Middle frontal gyrus (tissue), 1 donor: ENCODE results near the gene MRTFB.
"Not testable (repeated sequence)": the region's sequence is repeated elsewhere in the genome, so short reads cannot be mapped to it uniquely, and the experiment has no call there.

Source experiments
- DNase-seq: peaks from one replicate; pipeline ENCODE4 v3.0.0-alpha.2; 2015; ENCODE audit warnings: low spot score; ENCODE audit errors: extremely low spot score

The MRTFB gene

DNA sequence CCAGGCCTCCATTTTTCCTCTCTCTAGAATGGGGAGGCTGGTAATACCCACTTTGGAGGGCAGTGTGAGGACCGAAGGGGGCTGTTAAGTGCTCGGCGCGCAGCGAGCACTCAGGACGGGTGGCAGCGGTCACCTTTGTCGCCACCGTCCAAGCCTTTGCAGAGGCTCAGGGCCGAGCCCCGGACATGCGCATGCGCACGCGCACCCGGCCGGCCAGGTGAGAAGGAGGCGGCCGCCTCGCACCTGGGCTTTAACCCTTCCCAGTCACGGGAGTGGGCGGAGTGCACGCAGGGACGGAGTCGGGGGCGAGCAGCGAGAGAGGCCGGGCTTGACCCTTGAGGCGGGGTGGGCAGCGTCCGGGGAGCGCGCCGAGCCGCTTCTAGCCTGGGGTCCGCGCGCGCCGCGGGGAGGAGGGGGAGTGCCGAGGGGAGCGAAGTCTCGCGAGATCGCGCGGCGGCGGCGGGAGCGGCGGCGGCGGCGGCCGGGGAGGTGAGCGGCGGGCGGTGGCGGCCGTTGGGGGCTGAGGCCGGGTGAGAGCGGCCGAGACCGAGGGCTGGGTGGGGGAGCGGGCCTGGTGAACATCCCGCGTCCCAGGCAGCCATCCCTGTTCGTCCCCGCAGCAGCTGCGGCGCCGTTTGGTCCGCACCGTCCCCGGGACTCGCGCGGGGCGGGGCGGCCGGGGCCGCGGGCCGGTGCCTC, at the start of gene MRTFB:
TSS of gene MRTFB (plus strand) at position 443 of the 699 bp plus-strand sequence. CDS start 69,288 bp downstream, outside the sequence.
- DNase-seq, result no peak

- DNase-seq, result not testable (repeated sequence)
These were observed 47.6 kb upstream of the MRTFB start for GRCh38 chr16:14023526-14023925.

DNA sequence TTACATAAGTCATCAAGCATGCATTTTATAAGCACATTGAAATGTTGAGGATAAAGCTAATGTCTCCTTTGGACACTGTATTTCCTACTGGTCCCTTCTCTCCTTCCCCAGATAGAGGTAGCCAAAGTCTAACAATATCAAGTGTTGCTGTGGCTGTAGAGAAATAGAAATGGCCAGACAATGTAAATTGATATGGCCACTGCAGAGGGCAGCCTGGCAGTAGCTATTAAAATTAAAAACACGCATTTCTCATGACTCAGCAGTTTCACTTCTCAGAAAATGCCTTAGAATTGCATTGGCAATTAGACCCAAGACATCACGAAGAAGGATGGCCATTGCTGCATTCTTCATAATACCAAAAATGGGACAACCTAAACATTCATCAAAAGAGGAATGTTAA, 46.8 kb upstream of the MRTFB start:
- no peak for DNase-seq

- DNase-seq, result no peak
These were observed 44.4 kb upstream of the MRTFB start for GRCh38 chr16:14026572-14027285.

GRCh38 chr16:14028202-14028601, 42.9 kb upstream of the MRTFB start:
- no peak for DNase-seq

GRCh38 chr16:14029658-14030057, 41.5 kb upstream of the MRTFB start:
- no peak for DNase-seq

DNA sequence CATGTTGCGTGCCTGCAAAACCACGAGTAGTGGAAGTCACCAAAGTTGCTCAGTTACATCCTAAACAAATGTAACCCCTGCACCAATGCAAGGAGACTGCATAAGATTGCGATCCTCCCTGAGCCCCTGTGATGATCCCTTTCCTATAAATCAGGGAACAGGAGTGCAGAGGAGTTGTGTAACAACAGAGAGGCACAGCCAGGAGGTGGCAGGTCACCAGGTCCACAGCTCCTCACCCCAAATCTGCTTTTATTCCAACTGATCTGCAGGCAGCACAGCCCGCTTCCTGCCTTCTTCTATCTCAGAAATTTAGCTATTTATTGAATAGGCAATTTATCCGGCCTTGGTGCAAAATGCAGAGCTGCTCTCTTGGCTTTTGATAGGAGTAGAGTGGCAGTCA, 36.0 kb upstream of the MRTFB start:
- no peak for DNase-seq

DNA sequence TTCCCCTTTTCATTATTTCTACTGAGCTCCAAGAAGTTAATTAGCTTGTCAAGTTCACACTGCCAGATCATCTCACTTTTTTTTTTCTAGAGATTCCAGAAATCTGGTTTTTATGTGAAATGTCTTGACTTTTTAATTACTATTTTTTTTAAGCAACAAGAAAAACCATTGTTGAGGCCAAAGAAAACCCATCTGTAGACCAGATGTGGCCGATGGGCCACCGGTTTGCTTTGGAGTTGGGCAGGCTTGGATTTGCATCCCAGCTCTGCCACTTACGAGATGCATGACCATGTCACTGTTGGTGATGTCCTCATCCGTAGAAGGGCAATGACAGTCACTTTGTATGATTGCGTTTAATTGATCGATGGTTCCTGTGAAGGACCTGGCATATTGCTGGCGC, 34.2 kb upstream of the MRTFB start:
- no peak for DNase-seq

DNA sequence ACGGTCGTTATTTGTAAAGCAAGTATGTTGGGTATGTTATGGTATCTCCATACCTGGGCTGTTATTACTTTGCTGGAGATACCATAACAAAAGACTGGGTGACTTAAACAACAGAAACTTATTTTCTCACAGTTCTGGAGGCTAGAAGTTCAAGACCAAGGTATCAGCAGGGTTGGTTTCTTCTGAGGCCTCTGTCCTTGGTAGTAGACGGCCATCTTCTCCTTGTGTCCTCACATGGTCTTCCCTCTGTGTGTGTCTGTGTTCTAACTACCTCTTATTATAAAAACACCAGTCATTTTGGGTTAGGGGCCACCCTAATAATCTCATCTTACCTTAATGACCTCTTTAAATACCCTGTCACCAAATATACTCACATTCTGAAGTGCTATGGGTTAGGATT, 33.2 kb upstream of the MRTFB start:
- no peak for DNase-seq

DNA sequence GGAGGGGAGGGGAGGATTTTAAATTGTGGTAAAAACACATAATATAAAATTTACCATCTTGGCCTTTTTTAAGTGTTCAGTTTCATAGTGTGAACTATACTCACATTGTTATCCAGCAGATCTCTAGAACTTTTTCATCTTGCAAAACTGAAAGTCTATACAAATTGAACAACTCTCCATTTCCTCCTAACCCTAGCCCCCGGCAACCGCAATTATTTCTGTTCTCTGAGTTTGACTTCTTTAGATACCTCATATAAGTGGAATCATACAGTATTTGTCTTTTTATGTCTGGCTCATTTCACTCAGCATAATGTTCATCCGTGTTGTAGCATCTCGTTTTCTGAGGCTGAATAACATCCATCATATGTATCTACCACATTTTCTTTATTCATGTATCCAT, 30.0 kb upstream of the MRTFB start:
- DNase-seq, result no peak

DNA sequence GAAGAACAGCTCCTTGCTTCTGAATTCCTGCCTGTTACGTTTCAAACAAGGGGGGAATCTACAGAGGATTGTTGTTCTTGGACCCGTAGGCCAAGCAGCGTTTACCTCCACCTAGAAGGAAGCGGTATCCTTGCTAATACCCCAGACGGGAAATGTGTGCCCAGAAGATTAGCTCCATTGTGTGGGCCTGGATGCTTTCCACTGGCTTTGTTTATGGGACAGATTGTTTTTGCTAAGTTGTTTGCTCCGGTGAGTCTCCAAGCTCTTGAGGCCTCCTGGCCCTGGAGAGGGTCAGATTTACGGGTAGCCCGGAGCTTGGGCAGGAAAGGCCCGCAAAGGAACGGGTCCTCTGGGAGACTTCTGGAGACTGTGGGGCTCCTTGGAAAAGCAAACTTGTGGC, 28.4 kb upstream of the MRTFB start:
- DNase-seq, result no peak

GRCh38 chr16:14043278-14043677, 27.8 kb upstream of the MRTFB start:
- no peak for DNase-seq

DNA sequence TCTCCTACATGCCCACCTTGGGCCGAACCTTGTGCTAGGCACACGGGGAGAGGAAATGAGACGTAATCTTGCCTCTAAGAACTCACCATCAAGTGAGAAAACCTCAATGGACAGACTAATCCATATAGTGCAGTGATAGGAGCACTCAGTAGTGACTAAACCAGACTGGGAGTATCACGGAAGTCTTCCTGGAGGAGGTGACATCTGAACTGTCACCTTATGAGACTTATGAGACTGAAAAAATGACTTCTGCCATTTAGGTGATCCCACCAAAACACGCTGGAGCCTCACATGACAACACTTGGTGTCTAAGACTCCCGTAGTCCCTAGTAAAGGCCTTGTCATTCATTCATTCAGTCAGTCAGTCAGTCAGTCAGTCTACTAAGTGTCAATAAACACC, 27.3 kb upstream of the MRTFB start:
- DNase-seq, result no peak

GRCh38 chr16:14047121-14047859, 23.8 kb upstream of the MRTFB start:
- DNase-seq, result not testable (repeated sequence)

- no peak for DNase-seq
These were observed 20.7 kb upstream of the MRTFB start for GRCh38 chr16:14050291-14051027.

DNA sequence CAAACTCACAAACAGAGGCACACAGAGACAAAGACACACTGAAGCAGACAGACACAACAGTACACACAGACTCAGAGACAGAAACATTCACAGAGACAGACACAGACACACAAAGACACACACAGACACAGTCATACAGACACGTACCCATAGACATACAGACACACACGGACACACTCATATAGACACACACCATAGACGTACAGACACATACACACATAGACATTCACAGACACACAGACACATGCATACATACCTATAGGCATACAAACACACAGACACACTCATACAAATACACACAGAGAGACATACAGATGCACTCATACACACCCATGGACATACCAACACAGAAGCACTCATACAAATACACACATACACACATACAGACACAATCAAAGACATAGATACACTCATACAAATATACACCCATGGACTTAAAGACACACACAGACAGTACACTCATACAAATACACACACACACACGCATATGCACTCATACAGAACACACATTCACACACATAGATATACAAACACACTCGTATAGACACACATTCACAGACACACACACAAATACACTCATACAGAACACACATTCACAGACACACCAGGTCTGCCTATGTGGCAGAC, 19.9 kb upstream of the MRTFB start:
- no peak for DNase-seq

GRCh38 chr16:14056970-14057369, 14.1 kb upstream of the MRTFB start:
- DNase-seq, result no peak

DNA sequence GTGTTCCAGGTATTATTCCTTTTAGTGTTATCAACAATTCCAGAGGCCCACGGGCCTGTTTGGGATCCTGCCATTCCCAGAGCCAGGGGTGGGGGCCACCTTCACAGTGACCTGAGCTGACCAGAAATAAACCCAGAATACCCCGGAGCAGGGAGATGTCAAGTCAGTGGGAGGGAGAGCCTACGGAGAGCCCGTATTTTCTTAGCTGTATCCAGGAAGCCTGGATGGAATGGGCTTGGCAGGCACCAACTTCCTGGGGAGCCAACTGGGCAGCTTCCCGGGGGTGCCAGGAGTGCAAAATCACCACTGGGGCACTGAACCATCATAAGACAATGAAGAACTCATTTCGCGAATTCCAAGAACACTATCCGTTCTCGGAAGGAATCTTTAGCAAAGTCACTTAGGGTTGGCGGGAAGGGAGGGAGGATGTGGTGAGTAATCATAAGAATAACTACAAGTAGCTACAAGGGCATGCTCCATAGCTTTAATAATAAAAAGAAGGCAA, 13.2 kb upstream of the MRTFB start:
- DNase-seq, result no peak

- no peak for DNase-seq
These were observed 9.3 kb upstream of the MRTFB start for GRCh38 chr16:14061732-14062259.

DNA sequence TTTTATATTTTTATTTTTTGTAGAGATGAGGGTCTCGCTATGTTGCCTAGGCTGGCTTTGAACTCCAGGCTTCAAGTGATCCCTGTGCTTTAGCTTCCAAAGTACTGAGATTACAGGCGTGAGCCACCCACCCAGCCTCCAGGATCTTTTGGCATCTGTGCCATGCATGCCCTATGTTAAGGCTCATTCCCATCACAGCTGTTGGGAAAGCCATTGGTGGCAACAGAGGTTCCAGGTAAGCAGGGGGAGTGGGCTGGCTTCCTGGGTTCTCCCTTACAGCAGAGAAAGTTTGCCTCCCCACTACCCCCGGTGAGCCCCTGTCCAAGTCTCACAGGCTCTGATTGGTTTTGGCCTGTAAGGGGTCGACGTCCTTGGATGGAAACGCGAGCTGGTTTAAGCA, 8.9 kb upstream of the MRTFB start:
- DNase-seq, result no peak
